HCT116 (cell line): ENCODE data around the gene POP4. TPM values are rescaled to one million over a fixed set of nuclear protein-coding genes. Genes with fewer than 3 reads are reported as not detected.

ENCODE experiments used
- ATAC-seq: fragments of 200-7000 bp; cut with Tn5 transposase; 2 replicates; pipeline ENCODE4 v1.9.1; 2020; ENCODE audit warnings: mild to moderate bottlenecking, moderate library complexity
- BruUV-seq: library from RNA; stranded (reverse); fragments of 400-500 nt; replicated peaks from 2 replicates; lab custom pipeline; 2021; lab: Mats Ljungman, UMichigan
- CTCF ChIA-PET: fragments of 300-600 bp; sonication (Branson Sonifier 250); formaldehyde crosslinking; loops from one replicate; lab custom pipeline; 2021; ENCODE audit warnings: antibody characterized with exemption; lab: Charles Lee
- POLR2A ChIA-PET: fragments of 300-600, 350-600 bp; sonication (Branson Sonifier 250); formaldehyde crosslinking; loops from one replicate; lab custom pipeline; 2021; ENCODE audit warnings: antibody characterized with exemption; lab: Charles Lee
- RAD21 ChIA-PET, 2 experiments: fragments of 300-600 bp; sonication (Branson Sonifier 250); formaldehyde crosslinking; loops; one replicate each; lab custom pipeline; 2023; ENCODE audit warnings: low total read pairs in 2 of 2; ENCODE audit not compliant: uncharacterized antibody in 2 of 2, unreplicated experiment in 2 of 2, low non-redundant PET in 1 of 2; lab: Charles Lee
- DNase-seq: peaks from one replicate; pipeline ENCODE4 v3.0.0-alpha.2; 2010; ENCODE audit warnings: low read depth, low spot score
- H2AFZ ChIP-seq: fragments of 200-600 bp; shearing (Covaris generic), sonication (generic); 2 replicates; pipeline ENCODE4 v1.6.1; 2017; ENCODE audit warnings: low read depth, mixed run types, mixed read lengths, antibody characterized with exemption, low read length; ENCODE audit not compliant: poor library complexity, severe bottlenecking
- H3K27ac ChIP-seq: 2 replicates; pipeline ENCODE4 v1.5.1; 2012; ENCODE audit warnings: low read depth, low read length
- H3K27me3 ChIP-seq: fragments of 200-600 bp; sonication (generic); 2 replicates; pipeline ENCODE4 v1.6.1; 2016; ENCODE audit warnings: mixed run types, low read length, mixed read lengths; ENCODE audit not compliant: insufficient read depth
- H3K36me3 ChIP-seq, 2 experiments: fragments of 200-500 bp in 1 of 2; fragments of 200-600 bp in 1 of 2; sonication (Bioruptor generic) in 1 of 2; sonication (generic) in 1 of 2; 2 replicates each; pipeline versions ENCODE4 v1.5.1 to v1.6.1; 2014 to 2016; ENCODE audit warnings: low read length in 2 of 2, inconsistent platforms in 1 of 2, mixed read lengths in 1 of 2, mixed run types in 1 of 2; ENCODE audit not compliant: insufficient read depth in 2 of 2, control insufficient read depth in 1 of 2
- H3K4me1 ChIP-seq, 2 experiments: fragments of 200-600 bp in 1 of 2; sonication (generic) in 1 of 2; 2 replicates each; pipeline versions ENCODE4 v1.5.1 to v1.6.1; 2012 to 2017; ENCODE audit warnings: low read length in 2 of 2, inconsistent platforms in 1 of 2, mild to moderate bottlenecking in 1 of 2, mixed read lengths in 1 of 2, mixed run types in 1 of 2, moderate library complexity in 1 of 2; ENCODE audit not compliant: insufficient read depth in 2 of 2, control insufficient read depth in 1 of 2
- H3K4me2 ChIP-seq: fragments of 200-600 bp; sonication (generic); 2 replicates; pipeline ENCODE4 v1.6.1; 2017; ENCODE audit warnings: mixed run types, low read length, mixed read lengths
- H3K4me3 ChIP-seq, 2 experiments: fragments of 200-600 bp in 1 of 2; sonication (generic) in 1 of 2; replicated peaks in 1 of 2; 2 replicates each; pipeline ENCODE4 v1.5.1; 2011 to 2016; ENCODE audit warnings: low read length in 2 of 2, control low read depth in 1 of 2, low read depth in 1 of 2, mild to moderate bottlenecking in 1 of 2, mixed read lengths in 1 of 2, mixed run types in 1 of 2
- H3K79me2 ChIP-seq: fragments of 200-600 bp; sonication (generic); 2 replicates; pipeline ENCODE4 v1.6.1; 2017; ENCODE audit warnings: mild to moderate bottlenecking, mixed run types, low read length, moderate library complexity, mixed read lengths; ENCODE audit not compliant: insufficient read depth
- H3K9ac ChIP-seq: fragments of 200-600 bp; sonication (generic); 2 replicates; pipeline ENCODE4 v1.6.1; 2016; ENCODE audit warnings: low read length, mixed read lengths
- H3K9me2 ChIP-seq: fragments of 200-600 bp; sonication (generic), shearing (Covaris generic); 2 replicates; pipeline ENCODE4 v1.6.1; 2017; ENCODE audit warnings: mixed run types, mild to moderate bottlenecking, moderate library complexity; ENCODE audit not compliant: insufficient read depth
- H3K9me3 ChIP-seq, 2 experiments: fragments of 200-500 bp in 1 of 2; fragments of 200-600 bp in 1 of 2; sonication (Bioruptor generic) in 1 of 2; sonication (generic) in 1 of 2; 2 replicates each; pipeline ENCODE4 v1.6.1; 2014 to 2017; ENCODE audit warnings: low read length in 2 of 2, mixed read lengths in 2 of 2, inconsistent platforms in 1 of 2, low read depth in 1 of 2, mild to moderate bottlenecking in 1 of 2, mixed run types in 1 of 2, moderate library complexity in 1 of 2; ENCODE audit not compliant: control insufficient read depth in 1 of 2, insufficient read depth in 1 of 2
- H4K20me1 ChIP-seq: fragments of 200-600 bp; sonication (generic), shearing (Covaris generic); 2 replicates; pipeline ENCODE4 v1.6.1; 2017; ENCODE audit warnings: mixed run types, mild to moderate bottlenecking, moderate library complexity; ENCODE audit not compliant: insufficient read depth
- CEBPB ChIP-seq: IDR thresholded peaks from 2 replicates; pipeline ENCODE4 v1.6.1; 2012; ENCODE audit warnings: low read depth
- ELF1 ChIP-seq: IDR thresholded peaks from 2 replicates; pipeline ENCODE4 v1.6.1; 2012; ENCODE audit warnings: low read depth, borderline replicate concordance
- EZH2 ChIP-seq: fragments of 200-600 bp; sonication (generic); IDR thresholded peaks from 2 replicates; pipeline ENCODE4 v1.6.1; 2017; ENCODE audit warnings: antibody characterized with exemption, mixed run types
- JUND ChIP-seq: IDR thresholded peaks from 2 replicates; pipeline ENCODE4 v1.6.1; 2012
- POLR2A ChIP-seq: IDR thresholded peaks from 2 replicates; pipeline ENCODE4 v1.7.0; 2011; ENCODE audit warnings: borderline replicate concordance; ENCODE audit not compliant: insufficient read depth, insufficient read length; ENCODE audit errors: extremely low read depth
- POLR2AphosphoS5 ChIP-seq: IDR thresholded peaks from 2 replicates; pipeline ENCODE4 v1.6.1; 2011; ENCODE audit warnings: mild to moderate bottlenecking, low read depth, low read length, moderate library complexity
- RAD21 ChIP-seq: IDR thresholded peaks from 2 replicates; pipeline ENCODE4 v1.6.1; 2012; ENCODE audit warnings: low read depth, mild to moderate bottlenecking
- REST ChIP-seq: IDR thresholded peaks from 2 replicates; pipeline ENCODE4 v1.6.1; 2012; ENCODE audit warnings: low read depth
- SP1 ChIP-seq: IDR thresholded peaks from 2 replicates; pipeline ENCODE4 v1.6.1; 2012; ENCODE audit warnings: low read depth
- SRF ChIP-seq: IDR thresholded peaks from 2 replicates; pipeline ENCODE4 v1.6.1; 2012; ENCODE audit warnings: low read depth
- TCF7L2 ChIP-seq: IDR thresholded peaks from 2 replicates; pipeline ENCODE4 v1.7.0; 2011; ENCODE audit warnings: borderline replicate concordance, inconsistent platforms; ENCODE audit not compliant: insufficient read depth, insufficient read length; ENCODE audit errors: extremely low read depth
- ZBTB33 ChIP-seq: IDR thresholded peaks from 2 replicates; pipeline ENCODE4 v1.6.1; 2011; ENCODE audit warnings: mild to moderate bottlenecking, low read length, moderate library complexity; ENCODE audit not compliant: insufficient replicate concordance; ENCODE audit errors: extremely low read depth
- intact Hi-C: fragments of 100-400 bp; cut with micrococcal nuclease; formaldehyde crosslinking; loops from 2 replicates; pipeline ENCODE4 v1.10.0; 2022
- total RNA-seq: library from RNA; stranded (reverse); gene quantifications from one replicate; pipeline ENCODE4 v1.2.1, GENCODE V29; 2021; ENCODE audit not compliant: unreplicated experiment
- TF ChIP-seq, protein P1 (sequence below): IDR thresholded peaks from 2 replicates; pipeline ENCODE4 v1.6.1; 2012

Gene POP4
- total RNA-seq, 1 experiment from 2014 or later = 61.2 TPM

GRCh38 chr19:29603308-29603707, 2.8 kb upstream of the POP4 start:
- Histone ChIP-seq H3K4me3 (no peak overlapping the region), H3K36me3 (no peaks in the 10 kb centered on the region), H3K9me3 (no peaks in the 10 kb centered on the region), H3K79me2 (peaks cover 26% of the 10 kb centered on the region), H3K27me3 (no peaks in the 10 kb centered on the region), H3K4me1 (peaks cover 4 to 10% of the 10 kb centered on the region in 2 experiments; a peak in 3 of 4 replicates), H3K27ac (no peak overlapping the region), H2AFZ (no peak overlapping the region), H3K9ac (no peak overlapping the region), H4K20me1 (no peaks in the 10 kb centered on the region)
- ChIA-PET RAD21 (no interaction called here), POLR2A (no interaction called here)
- intact Hi-C loops = no loop called here
- TF ChIP-seq ZBTB33 (no peak), POLR2AphosphoS5 (no peak), RAD21 (no peak), SP1 (no peak), TCF7L2 (no peak), REST (no peak), SRF (no peak), ELF1 (no peak), EZH2 (no peak), JUND (no peak), CEBPB (no peak), POLR2A (no peak)
- TF ChIP-seq, protein P1, sequence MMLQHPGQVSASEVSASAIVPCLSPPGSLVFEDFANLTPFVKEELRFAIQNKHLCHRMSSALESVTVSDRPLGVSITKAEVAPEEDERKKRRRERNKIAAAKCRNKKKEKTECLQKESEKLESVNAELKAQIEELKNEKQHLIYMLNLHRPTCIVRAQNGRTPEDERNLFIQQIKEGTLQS = no peak
- TF ChIP-seq, all 23 proteins: peak for 0
- no peak for ATAC-seq
- Histone ChIP-seq H3K9me2 (no peaks in the 10 kb centered on the region), H3K4me2 (no peak overlapping the region)
- CTCF ChIA-PET = no interaction called here
- no TSS peak for BruUV-seq
- no peak for DNase-seq
